Mesodermal cell (in vitro differentiated cells): Measurements from ENCODE around the gene NOL6. TPM values are rescaled to one million over a fixed set of nuclear protein-coding genes. Genes with fewer than 3 reads are reported as not detected.
"Not testable (repeated sequence)": the region's sequence is repeated elsewhere in the genome, so short reads cannot be mapped to it uniquely, and the experiment has no call there.

Experiments used
- H3K27ac ChIP-seq: 2 replicates; pipeline ENCODE4 v1.7.0; 2013; ENCODE audit warnings: mild to moderate bottlenecking, low read depth, low read length, moderate library complexity; ENCODE audit not compliant: severe bottlenecking
- H3K36me3 ChIP-seq: 2 replicates; pipeline ENCODE4 v1.7.1; 2013; ENCODE audit warnings: mild to moderate bottlenecking, low read length, moderate library complexity; ENCODE audit not compliant: control insufficient read depth, insufficient read depth
- H3K4me1 ChIP-seq: one replicate; pipeline ENCODE4 v1.7.1; 2013; ENCODE audit warnings: mild to moderate bottlenecking, low read length; ENCODE audit not compliant: insufficient read depth, control insufficient read depth, poor library complexity, severe bottlenecking
- H3K4me3 ChIP-seq: 2 replicates; pipeline ENCODE4 v1.7.0; 2013; ENCODE audit warnings: low read length, control low read depth, mild to moderate bottlenecking; ENCODE audit not compliant: insufficient read depth, poor library complexity, severe bottlenecking; ENCODE audit errors: extremely low read depth
- H3K9me3 ChIP-seq: 2 replicates; pipeline ENCODE4 v1.7.1; 2013; ENCODE audit warnings: mild to moderate bottlenecking, low read length, moderate library complexity; ENCODE audit not compliant: control insufficient read depth
- WGBS, 2 experiments: methylation state at CpG; one replicate each; pipeline ENCODE4 v1.1.5; 2013; ENCODE audit warnings: missing lambda C conversion rate in 2 of 2; ENCODE audit not compliant: insufficient coverage in 2 of 2; 5-methylcytosine and 5-hydroxymethylcytosine counted together
- polyA plus RNA-seq, 2 experiments: library from polyadenylated mRNA; stranded (reverse); fragments of 50-300 nt; gene quantifications; one replicate each; pipeline ENCODE4 v1.2.3, GENCODE V29; 2013

Gene NOL6
- polyA plus RNA-seq (2013, experiment 1 of 2), result 21.3 TPM
- 18.7 TPM for polyA plus RNA-seq (2013, experiment 2 of 2)

DNA sequence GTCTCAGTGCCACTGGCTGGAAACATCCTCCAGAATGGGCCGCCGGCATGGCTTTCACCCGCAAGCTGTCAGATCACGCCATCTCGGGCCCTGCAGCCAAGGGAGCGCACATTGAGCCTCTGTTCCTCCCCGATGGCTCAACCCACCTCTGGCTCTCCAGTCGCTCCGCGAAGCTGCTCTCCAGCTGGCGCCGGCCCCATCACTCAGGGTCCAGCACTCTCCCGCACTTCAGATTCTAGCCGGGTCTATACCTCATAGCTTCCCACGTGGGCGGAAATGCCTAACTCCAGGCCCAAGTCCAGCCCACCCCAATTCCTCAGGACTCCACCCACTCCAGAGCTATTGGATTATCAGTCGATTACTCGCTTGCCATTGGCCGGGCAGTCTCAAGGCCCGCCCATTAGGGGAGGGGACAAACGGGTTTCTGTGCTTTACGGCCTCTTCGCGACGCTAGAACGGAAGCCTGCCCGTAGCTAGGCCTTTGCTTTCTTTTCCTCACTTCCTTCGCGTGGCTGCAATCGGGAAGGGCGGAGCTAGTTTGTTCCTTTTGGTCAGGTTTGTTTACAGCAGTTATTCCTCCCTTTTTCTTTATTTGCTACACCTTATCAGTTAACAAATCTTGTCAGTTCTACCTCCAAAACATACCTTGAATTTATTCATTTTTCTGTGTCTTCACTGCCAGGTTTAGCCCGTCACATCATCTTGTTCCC lies at the start of gene NOL6:
Gene NOL6, minus strand, starts transcription at position 282 of the 710 bp plus-strand sequence. Its CDS starts 82 bp downstream, at position 200.
- Histone ChIP-seq H3K9me3 (no peaks in the 10 kb centered on the region), H3K27ac (peak within 1 kb of the TSS; percentile 67), H3K4me1 (peaks cover 16% of the 10 kb centered on the region), H3K36me3 (peaks cover 40% of the 10 kb centered on the region), H3K4me3 (peak within 1 kb of the TSS; percentile 89)
- WGBS, 2 experiments, result 1 to 2% methylated on average over 27 to 30 of the region's 32 CpGs

DNA sequence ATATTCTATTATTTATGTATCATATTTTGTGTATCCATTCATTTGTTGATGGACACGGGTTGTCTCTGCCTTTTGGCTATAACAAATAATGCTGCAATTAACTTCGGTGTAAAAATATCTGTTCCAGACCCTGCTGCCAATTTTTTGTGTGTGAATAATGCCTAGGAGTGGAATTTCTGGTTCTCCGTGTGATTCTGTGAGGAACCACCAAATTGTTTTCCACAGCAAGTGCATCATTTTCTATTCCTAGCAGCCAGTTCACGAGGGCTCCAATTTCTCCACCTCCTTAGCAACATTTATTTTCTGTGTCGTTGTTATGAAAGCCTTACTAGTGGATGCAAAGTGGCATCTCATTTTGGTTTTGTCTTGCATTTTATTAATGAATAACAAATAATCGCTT lies 48.1 kb upstream of the NOL6 start:
- not testable (repeated sequence) for H3K36me3 ChIP-seq, H3K4me3 ChIP-seq, H3K27ac ChIP-seq, H3K4me1 ChIP-seq, H3K9me3 ChIP-seq
- whole genome bisulfite sequencing, 2 experiments, result 83% methylated on average over 1 of the region's 6 CpGs; no CpG with 5 or more reads in 1 of the 2 experiments

- not testable (repeated sequence) for H3K9me3 ChIP-seq, H3K4me1 ChIP-seq, H3K4me3 ChIP-seq, H3K36me3 ChIP-seq, H3K27ac ChIP-seq
- WGBS, 2 experiments, result 41 to 79% methylated on average over 2 to 3 of the region's 6 CpGs
Measured at GRCh38 chr9:33517934-33518577, 44.3 kb upstream of the NOL6 start.

DNA sequence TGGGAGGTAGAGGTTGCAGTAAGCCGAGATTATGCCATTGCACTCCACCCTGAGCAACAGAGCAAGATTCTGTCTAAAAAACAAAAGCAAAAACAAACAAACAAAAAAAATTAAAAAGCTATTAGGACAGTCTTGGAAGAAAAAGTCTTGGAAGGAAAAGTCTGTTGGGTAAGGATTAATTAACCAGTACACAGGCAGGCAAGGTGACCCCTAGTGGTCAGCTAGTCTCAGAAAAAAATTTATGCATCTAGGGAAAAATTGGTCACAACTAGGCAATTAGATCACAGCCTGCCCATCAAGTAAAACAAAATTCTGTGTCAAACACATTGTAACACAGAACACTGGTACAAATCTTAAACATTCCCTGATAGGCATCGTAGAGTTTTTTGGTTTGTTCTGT lies 43.6 kb upstream of the NOL6 start:
- Histone ChIP-seq H3K27ac (no peak overlapping the region), H3K36me3 (no peaks in the 10 kb centered on the region), H3K4me3 (no peak overlapping the region), H3K4me1 (no peaks in the 10 kb centered on the region), H3K9me3 (peaks cover 7% of the 10 kb centered on the region)
- no CpG with 5 or more reads among the region's 2 CpGs for WGBS, 2 experiments

GRCh38 chr9:33516397-33516796 lies 42.7 kb upstream of the NOL6 start:
- not testable (repeated sequence) for H3K36me3 ChIP-seq, H3K4me3 ChIP-seq, H3K27ac ChIP-seq, H3K9me3 ChIP-seq, H3K4me1 ChIP-seq
- no CpG with 5 or more reads among the region's 1 CpG for WGBS, 2 experiments

DNA sequence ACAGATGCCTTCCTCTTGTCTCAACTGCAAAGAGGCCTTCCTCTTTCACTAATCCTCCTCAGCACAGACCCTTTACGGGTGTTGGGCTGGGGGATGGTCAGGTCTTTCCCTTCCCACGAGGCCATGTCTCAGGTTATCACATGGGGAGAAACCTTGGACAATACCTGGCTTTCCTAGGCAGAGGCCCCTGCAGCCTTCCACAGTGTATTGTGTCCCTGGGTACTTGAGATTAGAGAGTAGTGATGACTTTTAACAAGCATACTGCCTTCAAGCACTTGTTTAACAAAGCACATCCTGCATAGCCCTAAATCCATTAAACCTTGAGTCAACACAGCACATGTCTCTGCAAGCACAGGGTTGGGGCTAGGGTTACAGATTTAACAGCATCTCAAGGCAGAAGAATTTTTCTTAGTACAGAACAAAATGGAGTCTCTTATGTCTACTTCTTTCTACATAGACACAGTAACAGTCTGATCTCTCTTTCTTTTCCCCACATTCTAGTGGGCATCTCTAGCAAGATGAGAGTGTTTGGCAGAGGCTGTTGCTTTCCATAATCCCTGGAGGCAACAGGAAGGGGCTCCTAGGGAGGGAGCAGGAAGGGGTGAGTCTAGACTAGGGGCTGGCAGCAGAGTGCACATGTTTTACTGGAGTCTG lies 41.7 kb upstream of the NOL6 start:
- H3K36me3 ChIP-seq, H3K27ac ChIP-seq, H3K4me1 ChIP-seq, H3K9me3 ChIP-seq, H3K4me3 ChIP-seq: not testable (repeated sequence)
- no CpG with 5 or more reads among the region's 2 CpGs for WGBS, 2 experiments

- not testable (repeated sequence) for H3K36me3 ChIP-seq, H3K4me3 ChIP-seq, H3K9me3 ChIP-seq, H3K27ac ChIP-seq, H3K4me1 ChIP-seq
- WGBS, 2 experiments, result 100% methylated on average over 1 of the region's 2 CpGs; no CpG with 5 or more reads in 1 of the 2 experiments
Measured at GRCh38 chr9:33512535-33512934, 38.8 kb upstream of the NOL6 start.

GRCh38 chr9:33511184-33511517 lies 37.4 kb upstream of the NOL6 start:
- not testable (repeated sequence) for H3K9me3 ChIP-seq, H3K36me3 ChIP-seq, H3K4me1 ChIP-seq
- WGBS, 2 experiments, result 3% methylated on average over 6 of the region's 8 CpGs; no CpG with 5 or more reads in 1 of the 2 experiments
- H3K27ac ChIP-seq, result peak overlapping the region; percentile 99
- peak overlapping the region; percentile 45 for H3K4me3 ChIP-seq

DNA sequence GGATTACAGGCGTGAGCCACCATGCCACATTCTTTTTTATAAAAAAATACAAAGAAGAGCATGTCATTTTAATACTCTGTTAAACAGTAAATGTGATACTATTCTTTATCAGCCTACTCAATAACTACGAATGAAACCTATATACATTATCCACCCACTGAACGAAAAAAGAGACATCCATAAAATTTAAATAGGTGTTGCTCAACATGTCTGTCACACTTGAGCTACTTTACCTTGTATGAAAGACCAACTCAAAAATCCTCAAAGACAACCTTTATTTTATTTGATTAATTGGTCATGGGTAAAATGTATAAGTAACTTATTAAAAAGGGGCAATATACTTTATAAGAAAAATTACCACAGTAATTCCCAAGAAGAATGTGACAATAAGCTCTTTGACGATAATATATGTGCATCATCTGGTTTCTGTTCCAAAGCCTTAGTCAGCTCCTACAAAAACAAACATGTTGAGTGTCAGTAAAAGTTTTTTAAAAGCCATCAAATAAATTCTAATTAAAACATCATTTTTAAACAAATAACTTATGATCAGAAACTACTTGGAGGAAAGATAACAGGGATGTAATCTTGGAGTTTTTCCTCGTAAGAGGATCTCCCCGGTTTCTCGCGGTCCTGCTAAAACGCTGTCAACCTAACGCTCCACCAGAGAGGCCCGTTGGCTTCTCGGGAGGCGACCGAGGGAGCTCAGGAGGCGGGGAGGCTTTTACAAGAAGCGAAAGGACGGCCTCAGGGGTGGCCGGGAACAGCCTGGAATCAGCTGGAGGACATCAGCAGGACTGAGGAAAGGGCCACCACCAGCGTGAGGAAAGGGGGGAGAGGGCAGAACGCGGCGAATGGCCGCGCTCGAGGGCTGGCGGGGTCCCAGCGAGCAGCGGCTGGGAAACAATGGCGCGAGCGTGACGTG lies 36.8 kb upstream of the NOL6 start:
- peak overlapping the region; percentile 99 for H3K27ac ChIP-seq
- WGBS, 2 experiments, result 1 to 4% methylated on average over 19 to 26 of the region's 32 CpGs
- H3K36me3 ChIP-seq, result no peaks in the 10 kb centered on the region
- H3K9me3 ChIP-seq, result peaks cover 7% of the 10 kb centered on the region
- H3K4me3 ChIP-seq, result peak overlapping the region; percentile 45
- peaks cover 14% of the 10 kb centered on the region for H3K4me1 ChIP-seq

DNA sequence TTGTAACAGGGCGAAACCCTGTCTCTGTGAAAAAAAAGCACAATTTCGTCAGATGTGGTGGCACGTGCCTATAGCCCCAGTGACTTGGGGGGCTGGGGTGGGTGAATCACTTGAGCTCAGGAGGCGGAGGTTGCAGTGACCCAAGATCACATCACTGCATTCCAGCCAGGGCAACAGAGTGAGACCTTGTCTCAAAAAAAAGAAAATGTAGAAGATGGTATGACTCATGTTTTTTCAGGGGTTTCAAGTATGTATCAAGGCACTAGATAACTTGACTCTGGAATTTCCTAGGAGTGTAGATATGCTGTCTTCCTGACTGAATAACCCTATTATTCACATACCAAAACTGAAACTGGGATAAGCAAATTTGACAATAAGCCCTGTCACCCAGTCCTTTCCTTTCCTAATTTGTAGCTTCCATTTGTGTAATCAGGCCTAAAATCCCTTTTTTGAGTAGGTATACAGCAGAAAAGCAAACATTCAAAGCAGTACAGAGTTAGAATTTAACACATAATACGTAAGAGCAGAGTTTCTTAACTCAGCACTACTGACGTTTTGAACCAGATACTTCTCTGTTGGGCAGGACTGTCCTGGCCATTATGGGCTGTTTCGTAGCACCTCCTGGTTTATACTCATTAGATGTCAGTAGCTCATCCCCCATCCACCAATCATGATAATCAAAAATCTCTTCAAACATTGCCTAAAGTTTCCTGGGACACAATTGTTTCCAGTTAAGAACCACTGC lies 33.1 kb upstream of the NOL6 start:
- H3K4me3 ChIP-seq, result no peak overlapping the region
- peak overlapping the region; percentile 96 for H3K27ac ChIP-seq
- WGBS, 2 experiments, result 59 to 66% methylated on average over 7 of the region's 7 CpGs
- no peaks in the 10 kb centered on the region for H3K36me3 ChIP-seq
- peaks cover 14% of the 10 kb centered on the region for H3K4me1 ChIP-seq
- H3K9me3 ChIP-seq, result no peaks in the 10 kb centered on the region
